H1 (cell line): ENCODE measurements around the gene SMARCA4. TPM values are rescaled to one million over a fixed set of nuclear protein-coding genes. Genes with fewer than 3 reads are reported as not detected.
A peak's percentile ranks its signal among the peaks of the same experiment; 100 is the strongest.

Experiments used
- CTCF ChIA-PET: fragments of 300-600 bp; sonication (Branson Sonifier 250); formaldehyde crosslinking; loops from one replicate; lab custom pipeline; 2021; ENCODE audit not compliant: partially characterized antibody; lab: Charles Lee
- POLR2A ChIA-PET: fragments of 300-600 bp; sonication (Branson Sonifier 250); formaldehyde crosslinking; loops from one replicate; lab custom pipeline; 2021; ENCODE audit warnings: inconsistent platforms; ENCODE audit not compliant: partially characterized antibody; lab: Charles Lee
- DNase-seq, 2 experiments: peaks; one replicate each; pipeline versions ENCODE4 v3.0.0 to v3.0.0-alpha.2; 2010 to 2022; ENCODE audit warnings: low spot score in 2 of 2, low read depth in 1 of 2, mixed read lengths in 1 of 2
- FAIRE-seq: peaks from 2 replicates; lab custom pipeline; 2011; peaks lifted over from hg19 to GRCh38; lab: Jason Lieb, UNC
- H2AFZ ChIP-seq: 2 replicates; pipeline ENCODE4 v1.8.1; 2012; ENCODE audit warnings: low read length, inconsistent platforms
- H2AK5ac ChIP-seq: 2 replicates; pipeline ENCODE4 v1.6.1; 2013; ENCODE audit warnings: low read depth, low read length
- H2BK120ac ChIP-seq: replicated peaks from 2 replicates; pipeline ENCODE3; 2013; ENCODE audit warnings: low read depth, low read length, inconsistent platforms
- H2BK12ac ChIP-seq: 2 replicates; pipeline ENCODE4 v1.6.1; 2013; ENCODE audit warnings: low read depth, low read length
- H2BK15ac ChIP-seq: 2 replicates; pipeline ENCODE4 v1.6.1; 2013; ENCODE audit warnings: low read length
- H2BK20ac ChIP-seq: 2 replicates; pipeline ENCODE4 v1.6.1; 2013; ENCODE audit warnings: low read length
- H2BK5ac ChIP-seq: 2 replicates; pipeline ENCODE4 v1.6.1; 2013; ENCODE audit warnings: low read depth, low read length
- H3K14ac ChIP-seq: 2 replicates; pipeline ENCODE4 v1.6.1; 2013; ENCODE audit warnings: inconsistent platforms; ENCODE audit not compliant: insufficient read length
- H3K18ac ChIP-seq: 2 replicates; pipeline ENCODE4 v1.6.1; 2013; ENCODE audit warnings: low read length; ENCODE audit errors: extremely low read depth
- H3K23ac ChIP-seq: 2 replicates; pipeline ENCODE4 v1.6.1; 2013; ENCODE audit warnings: inconsistent platforms; ENCODE audit not compliant: insufficient read length
- H3K23me2 ChIP-seq: 2 replicates; pipeline ENCODE4 v1.6.1; 2013; ENCODE audit warnings: low read depth, low read length
- H3K27ac ChIP-seq: 2 replicates; pipeline ENCODE4 v1.6.1; 2011; ENCODE audit warnings: low read depth, low read length, inconsistent platforms
- H3K27me3 ChIP-seq, 4 experiments: replicated peaks in 1 of 4; 1 replicate in 1 of 4; 2 replicates in 3 of 4; pipeline versions ENCODE4 v1.6.1 to v1.8.1; 2011 to 2013; ENCODE audit warnings: low read length in 3 of 4, mild to moderate bottlenecking in 3 of 4, inconsistent platforms in 2 of 4, mixed read lengths in 2 of 4, moderate library complexity in 1 of 4; ENCODE audit not compliant: control insufficient read depth in 3 of 4, insufficient read depth in 3 of 4; ENCODE audit errors: extremely low read depth in 1 of 4
- H3K36me3 ChIP-seq, 4 experiments: 2 replicates each; pipeline versions ENCODE4 v1.6.1 to v1.8.1; 2011 to 2013; ENCODE audit warnings: mild to moderate bottlenecking in 4 of 4, low read length in 3 of 4, moderate library complexity in 2 of 4, control low read depth in 1 of 4, inconsistent platforms in 1 of 4; ENCODE audit not compliant: insufficient read depth in 4 of 4, control insufficient read depth in 2 of 4
- H3K4ac ChIP-seq: replicated peaks from 2 replicates; pipeline ENCODE3; 2013; ENCODE audit warnings: low read length, low read depth, mixed read lengths, inconsistent platforms; ENCODE audit not compliant: insufficient read length
- H3K4me1 ChIP-seq, 4 experiments: replicated peaks in 1 of 4; 1 replicate in 1 of 4; 2 replicates in 3 of 4; pipeline versions ENCODE4 v1.6.1 to v1.8.1; 2011 to 2013; ENCODE audit warnings: low read length in 3 of 4, inconsistent platforms in 2 of 4, mixed read lengths in 1 of 4; ENCODE audit not compliant: insufficient read depth in 4 of 4, control insufficient read depth in 3 of 4
- H3K4me2 ChIP-seq, 2 experiments: 2 replicates each; pipeline versions ENCODE4 v1.6.1 to v1.8.1; 2011 to 2013; ENCODE audit warnings: low read depth in 2 of 2, low read length in 2 of 2, control low read depth in 1 of 2, inconsistent platforms in 1 of 2, mild to moderate bottlenecking in 1 of 2; ENCODE audit not compliant: insufficient read depth in 1 of 2
- H3K4me3 ChIP-seq, 4 experiments: fragments of 200-600, 300-600 bp in 1 of 4; sonication (generic), shearing (Covaris generic), sonication (Bioruptor Twin) in 1 of 4; 2 replicates each; pipeline versions ENCODE4 v1.5.1 to v1.8.1; 2011 to 2016; ENCODE audit warnings: low read length in 4 of 4, low read depth in 3 of 4, control low read depth in 2 of 4, inconsistent platforms in 2 of 4, mild to moderate bottlenecking in 2 of 4, mixed read lengths in 1 of 4, moderate library complexity in 1 of 4; ENCODE audit not compliant: insufficient read depth in 2 of 4; ENCODE audit errors: extremely low read depth in 1 of 4
- H3K56ac ChIP-seq: replicated peaks from 2 replicates; pipeline ENCODE3; 2013; ENCODE audit warnings: low read depth, mild to moderate bottlenecking, mixed read lengths, low read length, inconsistent platforms; ENCODE audit not compliant: insufficient read length
- H3K79me1 ChIP-seq: 2 replicates; pipeline ENCODE4 v1.6.1; 2013; ENCODE audit warnings: low read depth, low read length, control low read depth
- H3K79me2 ChIP-seq, 2 experiments: 2 replicates each; pipeline versions ENCODE4 v1.6.1 to v1.8.1; 2012 to 2013; ENCODE audit warnings: low read length in 2 of 2, mild to moderate bottlenecking in 2 of 2, inconsistent platforms in 1 of 2; ENCODE audit not compliant: insufficient read depth in 2 of 2, control insufficient read depth in 1 of 2
- H3K9ac ChIP-seq, 4 experiments: replicated peaks in 1 of 4; 1 replicate in 1 of 4; 2 replicates in 3 of 4; pipeline versions ENCODE4 v1.6.1 to v1.8.1; 2011 to 2013; ENCODE audit warnings: low read depth in 3 of 4, low read length in 3 of 4, control low read depth in 2 of 4, mild to moderate bottlenecking in 2 of 4, moderate library complexity in 2 of 4, inconsistent platforms in 1 of 4; ENCODE audit errors: extremely low read depth in 1 of 4
- H3K9me3 ChIP-seq, 2 experiments: 2 replicates each; pipeline versions ENCODE4 v1.6.1 to v1.8.1; 2012 to 2013; ENCODE audit warnings: mild to moderate bottlenecking in 2 of 2, moderate library complexity in 2 of 2, control low read depth in 1 of 2, inconsistent platforms in 1 of 2, low read depth in 1 of 2, low read length in 1 of 2, mixed read lengths in 1 of 2; ENCODE audit not compliant: insufficient read depth in 2 of 2
- H4K20me1 ChIP-seq, 2 experiments: replicated peaks in 1 of 2; 2 replicates each; pipeline versions ENCODE3 to v1.8.1; 2011 to 2013; ENCODE audit warnings: inconsistent platforms in 2 of 2, low read length in 2 of 2, mild to moderate bottlenecking in 1 of 2; ENCODE audit not compliant: insufficient read depth in 2 of 2, control insufficient read depth in 1 of 2
- H4K5ac ChIP-seq: 2 replicates; pipeline ENCODE4 v1.6.1; 2013; ENCODE audit warnings: low read length, low read depth, mixed read lengths, inconsistent platforms; ENCODE audit not compliant: insufficient read length
- H4K8ac ChIP-seq: 2 replicates; pipeline ENCODE4 v1.8.0; 2013; ENCODE audit warnings: mild to moderate bottlenecking, moderate library complexity, low read length, inconsistent platforms; ENCODE audit not compliant: insufficient read depth; ENCODE audit errors: extremely low read depth
- H4K91ac ChIP-seq: replicated peaks from 2 replicates; pipeline ENCODE3; 2013; ENCODE audit warnings: low read length, mixed read lengths, inconsistent platforms; ENCODE audit not compliant: insufficient read length
- CREB1 ChIP-seq: IDR thresholded peaks from 2 replicates; pipeline ENCODE4 v1.6.1; 2012; ENCODE audit warnings: inconsistent platforms
- FOSL1 ChIP-seq: IDR thresholded peaks from 2 replicates; pipeline ENCODE4 v1.6.1; 2011; ENCODE audit warnings: mild to moderate bottlenecking, low read depth, low read length, moderate library complexity; ENCODE audit not compliant: insufficient read depth
- MAFK ChIP-seq: IDR thresholded peaks from 2 replicates; pipeline ENCODE4 v1.6.1; 2012; ENCODE audit warnings: low read depth, mild to moderate bottlenecking, improper control_type of control experiment, low read length
- RFX5 ChIP-seq: IDR thresholded peaks from 2 replicates; pipeline ENCODE4 v1.6.1; 2011; ENCODE audit warnings: low read depth, low read length, improper control_type of control experiment, borderline replicate concordance
- TBP ChIP-seq: IDR thresholded peaks from 2 replicates; pipeline ENCODE4 v1.6.1; 2011; ENCODE audit warnings: low read depth, low read length, improper control_type of control experiment
- USF2 ChIP-seq: IDR thresholded peaks from 2 replicates; pipeline ENCODE4 v1.6.1; 2011; ENCODE audit warnings: low read length, improper control_type of control experiment
- WGBS, 2 experiments: shearing (Covaris generic) in 1 of 2; methylation state at CpG; one replicate each; pipeline versions ENCODE4 v1.1.6 to v1.1.7; 2013 to 2015; ENCODE audit warnings: low lambda C conversion rate in 2 of 2, mixed read lengths in 2 of 2, inconsistent platforms in 1 of 2, low coverage in 1 of 2, missing lambda C conversion rate in 1 of 2; ENCODE audit not compliant: insufficient replicate concordance in 2 of 2, insufficient coverage in 1 of 2, insufficient read length in 1 of 2; ENCODE audit errors: extremely low coverage in 1 of 2, missing lambda C conversion rate in 1 of 2; 5-methylcytosine and 5-hydroxymethylcytosine counted together
- polyA plus RNA-seq, 7 experiments: library from polyadenylated mRNA; depleted of rRNA in 3 of 7; stranded (reverse) in 5 of 7; unstranded in 2 of 7; fragments of >200 nt in 5 of 7; fragments of 200-250 nt in 2 of 7; gene quantifications; 1 replicate in 5 of 7; 2 replicates in 1 of 7; 4 replicates in 1 of 7; pipeline versions ENCODE4 v1.2.1 to v1.2.3, GENCODE V29; 2011 to 2013; ENCODE audit warnings: missing spikeins in 2 of 7, mixed read lengths in 2 of 7
- total RNA-seq: library from RNA; stranded (reverse); fragmentation: NEBNext Ultra II Directional; extraction: Animal tissue kit (Norgen Biotek cat#: 25700); gene quantifications from 2 replicates; pipeline ENCODE4 v1.2.1, GENCODE V29; 2021

Gene SMARCA4
- total and polyA plus RNA-seq, 2 of the 8 experiments (the other 6 are each of a cell fraction or from before 2014, with no cell fraction given), result 86.4 to 263 TPM

GRCh38 chr19:10929402-10929794, 31.4 kb upstream of the SMARCA4 start:
- FAIRE-seq, result no peak
- H3K27me3 ChIP-seq, result no peaks in the 10 kb centered on the region
- no peak overlapping the region for H2AFZ ChIP-seq
- H3K4me2 ChIP-seq, result peak overlapping the region; percentile 61 to 84
- no peaks in the 10 kb centered on the region for H3K9me3 ChIP-seq
- H3K4me1 ChIP-seq, result peaks cover 0 to 6% (median 1%) of the 10 kb centered on the region in 4 experiments; a peak in 4 of 7 replicates
- no peak overlapping the region for H2BK120ac ChIP-seq
- CTCF ChIA-PET, result interaction anchor here (0.6 to 2.3 kb wide), 6 partner anchors 12 to 107 kb away, joined by 3 to 12 read pairs (median 3); partner anchors contain the start of gene TMED1
- H2BK20ac ChIP-seq, result no peak overlapping the region
- no peak overlapping the region for H3K4ac ChIP-seq
- no peak for DNase-seq
- no peak overlapping the region for H3K18ac ChIP-seq
- H3K23me2 ChIP-seq, result peaks cover 11% of the 10 kb centered on the region
- no peak overlapping the region for H3K23ac ChIP-seq
- peaks cover 8% of the 10 kb centered on the region; the same call in 1 of the 2 replicates for H3K79me1 ChIP-seq
- H4K20me1 ChIP-seq, result peaks cover 0 to 7% of the 10 kb centered on the region in 2 experiments
- H3K4me3 ChIP-seq, result peak overlapping the region; percentile 71 to 95 (median 84)
- H3K14ac ChIP-seq, result no peak overlapping the region
- H2BK5ac ChIP-seq, result peak overlapping the region; percentile 44; the same call in 1 of the 2 replicates
- H3K27ac ChIP-seq, result peak overlapping the region; percentile 55; the same call in 1 of the 2 replicates
- H3K9ac ChIP-seq, result peak overlapping the region; percentile 65 to 83 (median 78); a peak in 6 of 7 replicates
- H3K56ac ChIP-seq, result no peak overlapping the region
- peak overlapping the region; percentile 91; the same call in 1 of the 2 replicates for H4K8ac ChIP-seq
- H4K91ac ChIP-seq, result no peak overlapping the region
- POLR2A ChIA-PET, result interaction anchor here (0.6 to 2.7 kb wide), 7 partner anchors 12 to 1972 kb away, joined by 3 to 16 read pairs (median 4); no protein-coding TSS in a partner anchor
- no peak overlapping the region for H4K5ac ChIP-seq
- 20% methylated on average over 25 of the region's 27 CpGs; no CpG with 5 or more reads in 1 of the 2 experiments for WGBS, 2 experiments
- peaks cover 0 to 4% (median under 1%) of the 10 kb centered on the region in 4 experiments; a peak in 3 of 8 replicates for H3K36me3 ChIP-seq
- no peak overlapping the region for H2BK15ac ChIP-seq
- peaks cover 7 to 25% of the 10 kb centered on the region in 2 experiments; a peak in 3 of 4 replicates for H3K79me2 ChIP-seq
- TF ChIP-seq TBP (no peak), FOSL1 (no peak), MAFK (no peak), RFX5 (no peak), CREB1 (0 out of 2 replicates have a peak, but pooled peaks have one; percentile 14), USF2 (no peak)
- TF ChIP-seq, all 59 proteins: peak for 1
- no peak overlapping the region for H2AK5ac ChIP-seq
- no peak overlapping the region for H2BK12ac ChIP-seq
